Activated gamma-delta T cell treated with anti-CD3 and anti-CD28 coated beads, Interleukin-2, amount 50 U/mL, for 16 hours (primary cell): ENCODE results near the gene PRKRIP1.
"Not testable (repeated sequence)": the region's sequence is repeated elsewhere in the genome, so short reads cannot be mapped to it uniquely, and the experiment has no call there.

ENCODE experiments used
- DNase-seq: peaks from one replicate; pipeline ENCODE4 v3.0.0-alpha.2; 2020; ENCODE audit warnings: low read depth

Gene PRKRIP1

GRCh38 chr7:102395873-102396709 is at the start of gene PRKRIP1:
Gene PRKRIP1 (plus strand): TSS chr7:102396363. CDS start chr7:102396412, 49 bp downstream.
- DNase-seq, result peak; percentile 73

GRCh38 chr7:102346983-102347382 is 49.2 kb upstream of the PRKRIP1 start:
- DNase-seq, result not testable (repeated sequence)

- DNase-seq, result not testable (repeated sequence)
Measured at GRCh38 chr7:102356344-102356743, 39.8 kb upstream of the PRKRIP1 start, which contains the start of gene SPDYE6. Gene SPDYE6 (minus strand): TSS chr7:102356444. CDS start chr7:102356023, 421 bp downstream.

- DNase-seq, result peak; percentile 90
Measured at GRCh38 chr7:102363549-102364393, 32.4 kb upstream of the PRKRIP1 start.

GRCh38 chr7:102364394-102364886 is 31.7 kb upstream of the PRKRIP1 start:
- DNase-seq, result not testable (repeated sequence)

- not testable (repeated sequence) for DNase-seq
Measured at GRCh38 chr7:102365390-102365789, 30.8 kb upstream of the PRKRIP1 start.

- DNase-seq, result not testable (repeated sequence)
Measured at GRCh38 chr7:102370038-102370437, 26.1 kb upstream of the PRKRIP1 start.

GRCh38 chr7:102372796-102373195 is 23.4 kb upstream of the PRKRIP1 start:
- not testable (repeated sequence) for DNase-seq

GRCh38 chr7:102376964-102377466 is 19.1 kb upstream of the PRKRIP1 start:
- no peak for DNase-seq

- DNase-seq, result not testable (repeated sequence)
Measured at GRCh38 chr7:102380837-102381236, 15.3 kb upstream of the PRKRIP1 start.

- not testable (repeated sequence) for DNase-seq
Measured at GRCh38 chr7:102381696-102382425, 14.3 kb upstream of the PRKRIP1 start.

- no peak for DNase-seq
Measured at GRCh38 chr7:102387064-102387463, 9.1 kb upstream of the PRKRIP1 start.

- DNase-seq, result no peak
Measured at GRCh38 chr7:102389810-102390209, 6.4 kb upstream of the PRKRIP1 start.

GRCh38 chr7:102390697-102391484 is 5.3 kb upstream of the PRKRIP1 start:
- peak; percentile 53 for DNase-seq

- DNase-seq, result no peak
Measured at GRCh38 chr7:102392330-102392729, 3.8 kb upstream of the PRKRIP1 start.

GRCh38 chr7:102393467-102393866 is 2.7 kb upstream of the PRKRIP1 start:
- no peak for DNase-seq

- DNase-seq, result no peak
Measured at GRCh38 chr7:102395592-102395872, 631 bp upstream of the PRKRIP1 start.

- no peak for DNase-seq
Measured at GRCh38 chr7:102396710-102397019, 502 bp downstream of the PRKRIP1 start.

GRCh38 chr7:102398543-102398942 is 2.4 kb downstream of the PRKRIP1 start:
- DNase-seq, result no peak

GRCh38 chr7:102400360-102400759 is 4.2 kb downstream of the PRKRIP1 start:
- no peak for DNase-seq

GRCh38 chr7:102403563-102403962 is 7.4 kb downstream of the PRKRIP1 start:
- no peak for DNase-seq
